GM12872 (cell line): Measurements from ENCODE around the gene RAB3A.
A peak's percentile ranks its signal among the peaks of the same experiment; 100 is the strongest.

Experiments used
- CTCF ChIP-seq: IDR thresholded peaks from 3 replicates; pipeline ENCODE4 v1.5.1; 2011; ENCODE audit warnings: low read depth, mild to moderate bottlenecking, low read length, moderate library complexity; ENCODE audit not compliant: insufficient read depth

Gene RAB3A

DNA sequence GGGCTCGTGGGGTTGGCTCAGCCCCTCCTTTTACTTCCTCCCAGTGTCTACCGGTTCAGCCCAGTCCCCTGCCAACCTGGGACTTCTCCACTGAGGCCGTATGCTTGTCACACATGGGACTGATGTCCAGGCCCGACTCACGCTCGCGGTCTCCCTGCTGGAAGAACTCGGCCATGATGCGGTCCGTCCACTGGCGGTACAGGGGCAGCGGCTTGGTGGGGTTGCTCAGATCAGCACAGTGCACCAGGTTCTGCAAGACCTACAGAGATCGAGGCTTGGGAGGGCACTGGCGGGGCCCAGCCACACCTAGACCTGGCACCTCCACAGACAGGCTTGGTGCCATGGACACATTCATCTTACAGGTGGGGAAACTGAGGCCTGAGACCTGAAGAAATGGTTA lies 7.8 kb upstream of the RAB3A start:
- no peak for TF ChIP-seq CTCF

DNA sequence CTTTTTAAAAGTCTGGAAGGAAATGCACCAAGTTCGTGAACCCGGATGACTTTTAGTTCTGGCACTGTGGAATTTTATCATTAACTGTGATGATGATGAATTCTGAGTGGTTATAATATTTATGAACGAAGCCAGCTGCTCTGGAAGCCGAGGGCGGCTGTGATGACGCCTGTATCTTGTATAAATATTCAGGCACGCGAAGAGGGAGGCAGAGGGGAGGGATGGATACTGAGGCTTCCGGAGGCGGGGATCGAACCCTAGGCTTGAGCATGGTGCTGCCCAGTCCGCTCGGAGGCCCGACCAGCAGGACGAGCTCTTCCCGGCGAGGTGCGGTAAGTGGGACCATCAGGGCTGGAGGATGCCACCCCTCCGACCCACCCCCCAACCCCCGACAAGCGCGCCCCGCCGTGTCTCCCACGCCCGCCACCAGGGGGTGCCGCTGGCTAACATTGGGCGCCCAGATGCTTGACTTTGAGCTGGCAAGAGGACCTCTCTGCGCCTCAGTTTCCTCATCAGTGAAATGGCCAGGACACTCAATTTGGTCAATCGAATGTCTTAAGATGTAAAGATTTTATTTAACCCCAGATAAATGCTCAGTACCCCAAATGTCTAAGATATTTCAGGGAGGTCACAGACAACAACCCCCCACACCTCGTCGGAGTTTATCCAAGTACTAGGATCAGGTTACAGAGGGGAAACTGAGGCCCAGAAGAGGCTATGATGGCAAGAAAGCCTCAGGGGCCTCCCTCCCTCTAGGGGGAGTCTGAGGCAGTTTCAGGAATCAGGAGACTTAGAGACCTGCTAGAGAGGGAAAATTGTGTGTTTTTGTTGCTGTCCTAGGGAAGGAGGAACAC lies 4.5 kb upstream of the RAB3A start:
- peak; percentile 70 for TF ChIP-seq CTCF

DNA sequence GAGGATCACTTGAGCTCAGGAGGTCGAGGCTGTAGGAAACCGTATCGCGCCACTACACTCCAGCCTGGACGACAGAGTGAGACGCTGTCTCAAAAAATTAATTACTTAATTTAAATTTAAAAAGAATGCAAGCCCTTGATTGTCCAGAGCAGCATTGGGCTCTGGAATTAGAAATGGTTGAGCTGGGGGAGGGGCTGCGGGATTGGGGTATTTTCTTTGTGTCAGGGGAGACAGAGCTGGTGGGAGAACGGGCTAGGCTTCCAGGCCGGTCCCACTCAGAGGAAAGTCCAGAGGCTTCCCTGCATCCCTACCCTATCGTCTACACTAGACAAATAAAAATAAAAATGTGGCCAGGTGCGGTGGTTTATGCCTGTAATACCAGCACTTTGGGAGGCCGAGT lies 2.2 kb upstream of the RAB3A start:
- no peak for TF ChIP-seq CTCF

- no peak for TF ChIP-seq CTCF
Measured at GRCh38 chr19:18205200-18205892, 1.5 kb upstream of the RAB3A start.

DNA sequence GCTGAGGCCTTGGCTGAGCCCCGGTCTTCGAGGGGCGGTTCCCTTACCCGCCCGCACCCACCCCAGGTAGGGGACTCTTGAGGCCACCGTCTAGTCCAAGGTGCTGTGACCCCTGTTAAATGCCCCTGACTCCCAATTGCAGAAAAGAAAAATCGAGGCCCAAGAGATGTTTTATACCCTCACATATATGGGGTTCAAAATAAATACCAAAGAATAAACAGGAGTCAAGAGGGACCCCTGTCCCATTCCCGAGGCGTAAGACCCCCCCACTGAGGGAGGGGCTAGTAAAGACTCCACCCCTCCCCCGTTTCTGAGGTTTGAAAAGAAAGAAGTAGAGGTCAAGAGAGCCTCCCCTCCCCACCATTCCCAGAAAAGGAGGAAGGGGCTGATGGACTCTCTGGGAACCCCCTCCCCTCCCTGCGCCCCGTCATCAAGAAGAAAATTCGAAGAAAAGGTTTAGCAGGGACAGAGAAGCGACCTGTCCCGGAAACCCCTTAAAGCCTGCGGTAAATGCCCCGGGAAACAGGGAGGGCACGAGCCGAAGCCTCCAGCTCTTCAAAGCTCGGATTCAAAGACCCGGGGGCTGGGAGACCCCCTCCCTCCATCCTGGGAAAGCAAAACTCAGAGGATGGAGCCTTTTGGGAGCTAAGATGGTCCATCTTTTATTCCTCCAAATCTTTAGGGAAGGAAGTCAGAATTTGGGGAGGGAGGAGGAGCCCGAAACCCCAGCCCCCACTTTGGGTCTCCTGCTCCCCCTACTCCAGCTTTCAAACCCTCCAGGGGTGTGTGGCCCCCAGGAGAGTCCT lies 755 bp upstream of the RAB3A start:
- TF ChIP-seq CTCF: no peak

- TF ChIP-seq CTCF: no peak
Measured at GRCh38 chr19:18203408-18203862, 407 bp downstream of the RAB3A start.
